IMR-90 (cell line): ENCODE measurements around the gene TMC4.

Experiments
- CTCF ChIP-seq: conservative IDR thresholded peaks from 2 replicates; pipeline ENCODE4 v1.5.1; 2012; ENCODE audit warnings: mild to moderate bottlenecking, low read depth, low read length, improper control_type of control experiment
- MXI1 ChIP-seq: IDR thresholded peaks from 2 replicates; pipeline ENCODE4 v1.6.1; 2012; ENCODE audit warnings: low read depth, mild to moderate bottlenecking, low read length, moderate library complexity, borderline replicate concordance
- NFE2L2 ChIP-seq: fragments of 150-350 bp; IDR thresholded peaks from 2 replicates; pipeline ENCODE4 v1.6.1; 2016; ENCODE audit warnings: low read depth, mild to moderate bottlenecking, low read length
- POLR2A ChIP-seq: IDR thresholded peaks from 2 replicates; pipeline ENCODE4 v1.6.1; 2012; ENCODE audit warnings: mild to moderate bottlenecking, low read depth, low read length

- TF ChIP-seq POLR2A = no peak
- TF ChIP-seq CTCF = no peak
- TF ChIP-seq MXI1 = no peak; the same call in 1 of the 2 replicates
- TF ChIP-seq NFE2L2 = no peak
Measured at GRCh38 chr19:54191811-54192453, 19.0 kb upstream of the TMC4 start.
